HG03558 (cell line): ENCODE results near the gene SLC7A6OS.

ENCODE experiments used
- ATAC-seq: cut with Tn5 transposase; IDR thresholded peaks from one replicate; pipeline ENCODE4 v1.9.1; 2021; ENCODE audit warnings: moderate number of reproducible peaks; ENCODE audit not compliant: unreplicated experiment; ENCODE audit errors: extremely low read depth

SLC7A6OS gene

DNA sequence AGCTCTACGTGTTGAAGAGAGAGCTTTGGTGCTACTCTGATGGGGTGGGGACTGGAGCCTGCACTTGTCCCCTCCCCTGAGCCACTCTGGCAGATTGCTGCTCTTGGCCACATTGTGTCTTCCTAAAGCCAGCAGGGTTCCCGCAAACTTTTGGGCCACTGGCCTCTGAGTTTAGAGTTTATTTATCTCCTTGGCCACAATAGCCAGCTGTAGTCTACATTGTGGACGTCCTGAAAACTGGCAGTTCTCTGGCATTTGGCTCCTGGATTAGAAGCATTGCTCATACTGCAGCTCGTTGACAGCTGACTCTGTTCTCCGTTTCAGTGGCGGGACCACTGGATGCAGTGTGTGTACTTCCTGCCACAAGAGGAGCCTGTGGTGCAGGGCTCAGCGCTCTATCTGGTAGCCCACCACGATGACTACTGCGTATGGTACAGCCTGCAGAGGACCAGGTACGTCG, 34.6 kb upstream of the SLC7A6OS start:
- no peak for ATAC-seq

DNA sequence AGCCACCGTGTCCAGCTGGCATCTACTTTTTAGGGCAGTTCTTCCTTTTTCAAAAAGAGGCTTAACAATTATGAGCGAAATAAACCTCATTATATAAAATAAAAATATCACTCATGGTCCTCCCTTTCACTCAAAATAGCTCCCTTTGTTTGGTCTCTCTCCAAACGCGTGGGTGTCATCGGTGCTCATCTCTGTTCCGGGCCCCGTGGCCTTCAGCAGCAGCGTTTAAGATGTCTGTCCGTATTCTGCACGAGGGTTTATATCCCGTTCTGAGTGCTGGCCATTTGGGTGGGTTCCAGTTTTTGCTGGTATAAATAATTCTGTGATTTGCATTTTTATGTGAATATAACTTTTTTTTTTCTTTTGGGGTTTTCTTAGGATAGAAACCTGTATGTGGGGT, 33.5 kb upstream of the SLC7A6OS start:
- no peak for ATAC-seq

DNA sequence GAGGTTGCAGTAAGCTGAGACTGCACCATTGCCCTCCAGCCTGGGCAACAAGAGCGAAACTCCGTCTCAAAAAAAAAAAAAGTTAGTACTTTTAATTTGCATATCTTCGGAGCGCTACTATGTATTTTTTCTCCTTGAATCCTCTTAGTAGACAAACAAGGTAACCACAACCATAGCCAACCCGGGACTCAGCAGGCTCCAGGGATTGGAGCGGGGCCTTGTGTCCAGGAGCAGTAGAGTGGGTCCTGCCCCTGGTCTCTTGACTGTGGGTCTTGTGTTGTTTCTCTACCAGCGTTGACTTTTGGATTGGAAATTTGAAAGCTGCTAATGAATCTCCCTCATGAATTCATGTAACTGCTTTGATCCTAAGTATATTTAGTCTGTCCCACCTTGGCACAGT, 32.4 kb upstream of the SLC7A6OS start:
- no peak for ATAC-seq

DNA sequence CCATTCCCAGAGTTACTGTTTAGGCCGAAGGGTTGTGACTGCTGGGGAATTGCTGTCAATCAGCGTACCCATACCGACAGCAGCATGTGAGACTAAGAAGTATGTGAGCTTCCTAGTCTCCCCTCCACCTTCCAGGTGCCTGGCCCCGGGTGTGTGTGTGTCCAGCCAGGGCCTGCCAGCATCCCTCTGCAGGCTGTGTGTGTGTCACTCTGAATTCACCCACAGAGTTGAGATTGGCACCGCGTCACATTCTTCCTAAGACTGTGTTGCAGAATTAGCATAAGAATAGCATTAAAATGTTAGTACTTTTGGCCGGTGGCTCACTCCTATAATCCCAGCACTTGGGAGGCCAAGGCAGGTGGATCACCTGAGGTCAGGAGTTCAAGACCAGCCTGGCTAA, 31.9 kb upstream of the SLC7A6OS start:
- no peak for ATAC-seq

DNA sequence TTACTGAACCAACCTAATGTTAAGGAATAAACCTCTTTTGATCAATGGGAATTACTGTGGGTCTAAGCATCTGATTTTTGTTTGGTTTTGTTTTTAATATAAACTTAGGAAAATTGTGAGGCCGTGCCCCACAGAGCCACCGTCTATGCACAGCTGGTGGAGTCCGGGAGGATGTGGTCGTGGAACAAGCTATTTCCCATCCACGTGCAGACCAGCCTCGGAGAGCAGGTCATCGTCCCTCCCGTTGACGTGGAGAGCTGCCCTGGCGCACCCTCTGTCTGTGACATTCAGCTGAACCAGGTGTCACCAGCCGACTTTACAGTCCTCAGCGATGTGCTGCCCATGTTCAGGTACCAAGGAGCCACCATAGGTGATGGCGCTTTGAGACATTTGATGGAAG, 28.5 kb upstream of the SLC7A6OS start:
- no peak for ATAC-seq

DNA sequence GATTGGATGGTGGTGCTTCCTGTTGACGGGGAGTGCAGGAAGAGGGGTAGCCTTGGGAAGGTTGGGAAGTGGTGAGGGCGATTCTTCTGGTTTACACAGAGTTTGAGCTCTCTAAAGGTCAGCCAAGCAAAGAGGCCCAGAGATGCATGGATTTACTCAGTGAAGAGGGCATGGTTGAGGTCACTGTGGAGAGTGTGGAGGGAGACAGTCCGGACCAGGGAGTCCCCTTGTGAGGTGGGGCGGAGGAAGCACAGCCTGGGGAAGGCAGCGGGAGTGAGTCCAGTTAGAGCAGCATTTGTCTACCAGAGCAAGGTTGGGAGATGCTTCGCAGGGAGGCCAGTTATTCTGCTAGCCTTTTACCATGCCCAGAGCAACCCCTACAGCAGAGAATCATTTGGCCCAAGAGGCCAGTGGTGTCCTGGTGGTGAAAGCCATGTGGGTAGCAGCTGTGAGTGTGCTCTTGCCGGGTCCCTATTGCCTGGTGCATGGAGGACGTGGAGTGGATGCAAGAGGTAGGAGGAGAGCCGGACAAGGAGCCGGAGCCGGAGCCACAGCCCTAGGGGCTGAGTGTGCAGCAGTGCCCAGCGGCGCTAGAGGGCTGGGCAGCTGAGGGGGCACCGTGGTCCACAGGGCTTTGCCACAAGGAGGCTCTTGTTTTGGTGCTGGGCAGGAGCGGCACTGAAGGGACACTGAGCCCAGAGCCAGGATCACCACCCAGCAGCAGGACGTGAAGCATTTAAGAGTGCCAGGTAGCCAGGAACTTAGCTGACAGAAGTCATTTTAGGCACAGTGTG, 27.8 kb upstream of the SLC7A6OS start:
- ATAC-seq: no peak

DNA sequence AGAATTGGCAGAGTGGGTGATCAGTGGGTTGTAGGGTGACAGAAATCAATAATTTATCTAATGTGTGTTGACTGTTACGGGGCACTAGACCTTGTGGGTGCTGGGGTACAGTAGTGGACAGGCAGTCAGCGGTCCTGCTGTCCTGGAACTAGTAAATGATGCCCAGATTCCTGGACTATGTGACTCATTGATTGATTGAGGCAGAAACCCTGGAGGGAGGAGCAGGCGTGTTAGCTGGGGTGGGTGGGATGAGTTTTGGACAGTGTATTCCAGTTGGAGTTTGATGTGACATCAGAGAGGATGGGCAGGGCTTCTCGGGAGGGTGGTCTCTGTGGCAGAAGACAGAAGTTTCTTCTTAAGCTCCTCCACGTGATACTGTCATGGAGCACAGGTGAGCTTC, 24.4 kb upstream of the SLC7A6OS start:
- no peak for ATAC-seq

DNA sequence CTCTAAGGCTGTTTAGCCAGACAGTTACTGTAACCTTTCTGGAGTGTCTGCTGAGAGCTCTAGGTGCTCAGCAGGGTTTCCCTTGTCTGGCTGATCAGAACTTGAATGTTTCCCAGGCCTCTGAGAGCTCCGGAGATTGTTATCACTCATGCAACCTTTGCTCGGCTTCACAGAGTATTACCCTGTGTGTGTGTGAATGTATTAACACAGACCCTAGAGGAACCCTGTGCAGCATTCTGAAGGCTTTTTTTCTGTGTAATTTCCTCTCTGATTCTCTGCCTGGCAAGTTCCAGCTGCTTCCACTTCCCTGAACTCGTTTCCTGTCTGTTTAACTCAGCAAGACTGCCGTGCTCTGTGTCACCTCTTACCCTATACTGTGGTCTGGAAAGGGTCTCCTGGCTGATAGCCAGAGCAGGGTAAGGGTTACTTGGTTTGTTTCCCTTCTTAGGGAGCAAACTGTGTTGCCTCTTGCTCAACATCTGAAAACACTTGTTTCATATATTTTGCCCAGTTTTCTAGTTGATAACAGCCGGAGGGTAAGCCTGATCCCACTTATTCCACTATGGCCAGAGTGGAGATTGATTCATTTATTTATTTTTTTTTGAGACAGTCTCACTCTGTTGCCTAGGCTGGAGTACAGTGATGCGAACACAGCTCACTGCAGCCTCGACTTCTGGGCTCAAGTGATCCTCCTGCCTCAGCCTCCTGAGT, 21.8 kb upstream of the SLC7A6OS start:
- ATAC-seq: no peak

DNA sequence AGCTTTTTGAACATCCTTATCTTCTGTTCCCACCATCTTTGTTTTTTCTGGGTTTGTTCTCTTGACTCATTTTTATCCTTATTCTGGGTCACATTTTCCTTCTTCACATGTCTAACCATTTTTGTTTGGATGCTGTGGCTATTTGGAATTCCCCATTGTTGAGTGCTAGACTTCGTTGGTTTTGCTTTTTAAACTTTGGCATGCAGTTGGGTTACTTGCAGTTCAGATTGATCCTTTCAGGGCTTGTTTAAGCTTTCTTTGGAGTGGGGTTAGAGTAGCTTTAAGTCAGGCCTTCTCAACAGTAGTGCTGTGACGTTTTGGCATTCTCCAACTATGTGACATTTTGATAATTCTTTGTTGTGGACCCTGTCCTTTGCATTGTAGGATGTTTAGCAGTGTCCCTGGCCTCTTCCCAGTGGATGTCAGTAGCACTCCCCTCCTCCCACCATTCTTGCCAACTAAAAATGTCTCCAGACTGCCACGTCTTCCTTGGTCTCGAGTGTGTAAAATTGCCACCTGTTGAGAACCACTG, 21.2 kb upstream of the SLC7A6OS start:
- no peak for ATAC-seq

DNA sequence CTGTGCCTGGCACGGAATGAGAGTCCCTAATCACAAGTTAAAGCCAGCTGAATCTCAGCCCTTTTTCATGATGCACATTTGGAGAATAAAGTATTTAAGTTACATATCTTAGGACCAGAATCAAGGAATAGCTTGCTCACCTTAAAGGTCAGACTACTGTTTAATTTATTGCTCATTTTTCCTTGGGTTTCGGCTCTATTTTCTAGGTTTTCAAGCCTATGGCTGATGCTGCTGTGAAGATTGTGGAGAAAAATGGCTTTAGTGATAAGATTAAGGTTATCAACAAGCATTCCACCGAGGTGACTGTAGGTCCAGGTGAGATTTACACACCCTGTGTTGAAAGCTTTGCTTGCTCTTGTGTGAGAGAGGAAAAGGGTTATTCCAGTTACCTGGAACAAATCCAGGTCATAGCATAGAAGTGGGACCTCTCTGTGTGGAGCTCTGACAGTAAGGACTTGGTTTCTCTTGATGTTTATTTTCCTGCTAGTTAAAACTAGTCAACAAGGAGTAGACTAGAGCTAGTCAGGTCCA, 18.2 kb upstream of the SLC7A6OS start:
- no peak for ATAC-seq

DNA sequence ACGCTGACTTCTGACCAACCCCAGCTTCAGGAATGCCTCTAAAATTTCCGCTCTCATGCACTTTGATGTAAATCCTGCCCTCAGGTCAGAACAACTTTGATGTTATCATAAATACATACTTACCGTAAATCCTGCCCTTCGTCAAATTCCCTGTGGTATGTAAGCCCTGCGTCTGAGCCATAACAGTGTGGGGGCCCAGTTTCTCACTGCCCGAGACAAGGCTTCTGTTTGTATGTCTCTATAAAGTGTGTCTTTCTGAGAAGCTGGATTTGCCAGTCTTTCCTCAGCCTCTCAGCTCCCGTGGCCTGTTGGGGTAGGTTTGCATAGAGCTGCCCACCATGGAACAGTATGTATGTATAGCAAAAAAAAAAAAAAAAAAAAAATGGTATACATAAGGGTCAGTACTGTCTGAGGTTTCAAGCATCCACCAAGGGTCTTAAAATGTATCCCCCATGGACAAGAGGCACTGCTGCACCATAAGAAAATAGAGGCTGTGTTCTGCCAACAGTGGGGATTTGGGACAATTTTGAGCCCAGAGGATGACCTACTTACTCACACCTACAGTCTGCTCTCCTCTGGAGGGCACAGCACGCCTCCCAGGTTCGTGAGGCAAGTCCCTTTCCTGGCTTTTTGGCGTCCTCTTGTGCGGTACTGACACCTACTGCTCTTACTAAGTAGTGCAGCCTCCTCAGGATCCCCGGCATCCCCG, 17.6 kb upstream of the SLC7A6OS start:
- ATAC-seq: no peak

DNA sequence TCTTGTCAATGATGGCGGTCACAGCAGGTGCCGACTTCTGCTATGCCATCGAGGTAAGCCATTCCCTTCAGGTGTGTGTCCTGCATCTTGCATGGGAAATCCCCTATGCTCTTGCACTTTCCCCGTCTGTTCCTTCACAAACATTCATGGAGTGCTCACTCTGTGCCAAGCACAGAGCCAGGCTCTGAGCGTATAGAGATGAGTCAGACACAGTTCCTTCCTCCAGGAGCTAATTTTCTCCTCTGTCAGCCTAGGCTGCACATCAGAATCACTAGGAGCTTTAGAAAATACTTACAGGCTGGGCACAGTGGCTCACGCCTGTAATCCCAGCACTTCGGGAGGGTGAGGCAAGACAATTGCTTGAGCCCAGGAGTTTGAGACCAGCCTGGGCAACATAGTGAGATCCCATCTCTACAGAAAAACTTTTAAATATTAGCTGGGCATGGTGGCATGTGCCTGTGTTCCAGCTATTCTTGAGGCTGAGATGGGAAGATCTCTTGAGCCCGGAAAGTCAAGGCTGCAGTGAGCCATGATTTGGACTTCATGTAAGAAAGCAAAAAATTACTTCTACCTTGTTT, 14.1 kb upstream of the SLC7A6OS start:
- ATAC-seq: no peak

DNA sequence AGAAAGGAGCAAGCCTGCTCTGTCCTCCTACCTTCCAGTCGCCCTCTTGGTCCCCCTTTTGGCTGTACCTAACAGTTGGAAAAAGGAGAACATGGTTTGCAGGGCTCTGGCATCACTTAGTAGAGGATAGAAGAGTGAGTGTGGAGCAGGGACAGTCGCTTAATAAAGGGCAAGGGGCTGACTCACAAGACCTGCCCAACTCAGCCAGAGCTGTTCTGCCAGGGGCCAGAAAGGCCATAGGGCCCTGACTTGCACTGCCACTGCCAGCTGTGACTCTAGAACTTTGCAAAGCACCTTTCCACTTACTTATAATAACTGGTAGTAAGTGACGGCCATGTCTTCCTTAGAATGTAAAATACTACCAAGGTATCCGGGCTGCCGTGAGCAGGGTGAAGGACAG, 13.6 kb upstream of the SLC7A6OS start:
- no peak for ATAC-seq

DNA sequence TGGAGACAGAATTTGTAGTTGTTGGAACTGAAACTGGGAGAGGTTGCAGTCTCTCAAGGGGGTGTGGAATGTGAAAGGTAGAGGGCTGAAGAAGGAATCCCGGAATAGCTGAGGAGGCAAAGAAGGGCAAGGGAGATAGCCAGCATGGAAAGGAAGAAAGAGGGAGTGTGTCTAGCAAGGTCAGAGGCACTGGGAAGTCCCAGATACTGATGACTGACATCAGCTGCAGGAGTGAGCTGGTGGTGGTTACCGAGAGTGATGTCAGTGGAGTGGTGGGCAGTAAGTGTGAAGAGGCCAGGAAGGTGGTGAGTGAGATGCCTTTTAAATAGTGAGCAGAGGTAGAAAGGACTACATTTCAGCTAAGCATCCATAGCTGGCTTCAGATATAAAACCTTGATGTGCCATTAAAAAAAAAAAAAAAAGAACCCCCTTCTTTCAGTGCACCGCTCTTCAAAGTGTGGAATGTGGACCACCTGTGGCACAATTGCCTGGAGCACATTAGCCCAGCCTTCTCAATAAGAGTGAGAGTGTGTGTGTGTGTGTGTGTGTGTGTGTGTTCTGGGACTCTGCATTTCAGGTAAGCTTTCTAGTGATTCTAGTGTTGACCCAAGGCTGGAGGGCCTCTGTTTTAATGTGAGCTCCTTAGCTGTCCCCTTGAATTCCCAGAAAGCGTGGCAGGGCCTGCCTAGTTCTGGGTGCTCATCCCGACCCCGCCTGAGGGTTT, 8.6 kb upstream of the SLC7A6OS start:
- ATAC-seq: no peak

DNA sequence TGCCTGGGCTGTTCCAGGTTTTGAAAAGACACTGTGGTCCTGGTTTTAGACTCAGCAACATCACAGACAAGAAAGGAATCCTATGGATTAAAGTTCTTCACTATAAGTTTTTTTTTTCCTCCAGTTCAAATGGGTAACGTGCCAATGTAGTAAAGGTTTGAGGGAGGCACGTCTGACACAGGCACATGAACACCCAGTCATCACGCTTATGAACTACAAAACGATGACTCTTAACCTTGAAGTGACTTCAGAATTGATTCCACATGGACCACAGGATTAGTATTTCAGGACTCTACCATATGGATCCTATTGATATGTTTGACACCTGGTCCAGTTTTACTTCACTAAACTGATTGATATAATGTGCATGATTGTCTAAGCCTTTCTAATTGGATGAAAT, 2.4 kb upstream of the SLC7A6OS start:
- no peak for ATAC-seq

DNA sequence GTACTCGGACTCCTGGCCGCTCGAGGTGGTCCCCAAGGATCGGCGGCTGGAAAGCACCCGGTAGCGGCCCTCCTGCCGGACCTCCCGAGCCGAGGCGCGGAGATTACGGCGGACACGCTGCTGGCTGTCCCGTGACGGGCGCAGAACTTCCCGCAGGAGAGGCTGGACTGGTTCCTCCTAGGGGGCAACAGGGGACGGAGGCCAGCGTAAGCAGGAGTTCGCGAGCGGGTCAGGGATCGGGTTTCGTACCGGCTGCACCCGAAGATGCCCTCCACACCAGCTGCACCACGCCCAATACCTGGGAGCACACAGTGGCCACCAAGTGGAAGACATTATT, 341 bp downstream of the SLC7A6OS start:
- no peak for ATAC-seq

DNA sequence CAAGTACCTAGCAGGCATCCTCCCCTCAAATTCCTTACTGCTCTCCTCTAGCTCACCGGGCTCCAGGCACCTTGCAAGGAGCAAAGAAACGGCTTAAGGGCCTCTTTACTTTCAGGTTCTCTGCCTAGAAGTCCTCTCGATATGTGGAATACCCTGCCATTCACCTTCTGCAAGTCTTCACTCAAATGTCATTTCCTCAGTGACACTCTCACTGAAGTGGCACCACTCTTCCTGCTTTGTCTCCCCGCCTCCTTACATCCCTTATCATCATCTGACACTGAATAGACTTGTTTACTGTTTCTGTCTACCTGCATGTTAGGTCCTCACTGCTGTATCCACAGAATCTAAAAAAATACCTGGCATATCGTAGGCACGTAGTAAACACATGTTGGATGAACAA, 947 bp downstream of the SLC7A6OS start:
- ATAC-seq: no peak

DNA sequence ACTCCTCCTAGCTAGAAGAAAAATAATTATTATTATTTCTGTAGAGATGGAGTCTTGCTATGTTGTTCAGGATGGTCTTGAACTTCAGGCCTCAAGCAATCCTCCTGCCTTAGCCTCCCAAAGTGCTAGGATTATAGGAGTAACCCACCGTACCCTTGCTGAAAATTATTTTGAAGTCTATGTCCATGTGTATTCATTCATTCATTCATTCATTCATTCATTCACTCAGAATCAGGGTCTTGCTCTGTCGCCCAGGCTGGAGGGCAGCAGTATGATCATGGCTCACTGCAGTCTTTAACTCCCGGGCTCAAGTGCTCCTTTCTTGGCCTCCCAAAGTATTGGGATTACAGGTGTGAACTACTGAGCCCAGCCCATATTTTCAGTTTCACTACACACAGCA, 4.1 kb downstream of the SLC7A6OS start:
- ATAC-seq: no peak

DNA sequence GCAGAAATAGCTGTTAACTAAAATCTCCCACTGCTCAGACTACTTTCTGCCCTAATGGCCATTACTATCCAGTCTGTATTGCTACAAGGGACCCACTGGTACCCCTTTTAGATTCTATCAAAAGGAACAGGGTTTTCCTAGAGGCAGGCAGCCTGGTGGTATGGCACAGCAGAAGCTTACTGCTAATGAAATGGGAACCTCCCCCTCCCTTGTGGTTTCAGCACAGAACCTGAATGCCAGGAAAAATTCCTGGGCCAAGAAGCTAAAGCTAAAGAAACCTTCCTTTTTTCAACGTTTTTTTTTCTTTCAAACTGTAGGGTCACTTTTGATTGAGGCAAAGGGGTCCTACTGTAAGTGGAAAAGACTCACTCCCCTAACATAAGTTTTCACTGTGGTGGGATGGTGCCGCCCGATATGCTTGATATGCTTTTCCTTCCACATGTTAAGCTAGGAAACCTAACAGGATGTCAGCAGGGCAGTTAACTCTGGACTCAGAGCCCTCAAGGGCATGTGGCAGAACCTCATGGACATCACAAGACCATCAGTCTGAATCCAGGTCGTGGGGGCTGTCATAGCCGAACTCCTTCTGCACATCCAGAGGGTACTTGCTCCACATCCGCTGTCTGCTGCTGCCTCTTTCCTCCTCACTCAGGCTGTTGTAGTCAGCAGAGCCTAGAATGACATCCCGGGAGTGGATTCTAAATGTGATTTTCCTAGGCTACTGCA, 9.8 kb downstream of the SLC7A6OS start:
- ATAC-seq: no peak
